Liver (tissue), 9 donors: Measurements from ENCODE around the gene ANK3. TPM values are rescaled to one million over a fixed set of nuclear protein-coding genes. Genes with fewer than 3 reads are reported as not detected.
A peak's percentile ranks its signal among the peaks of the same experiment; 100 is the strongest.

ENCODE experiments used
- DNase-seq: peaks from one replicate; pipeline ENCODE4 v3.0.0-alpha.2; 2017; ENCODE audit warnings: low spot score
- H3K27ac ChIP-seq, 2 donors: one replicate each; pipeline ENCODE4 v1.7.0; 2013; ENCODE audit warnings: inconsistent platforms in 2 of 2, low read length in 2 of 2, control low read depth in 1 of 2, low read depth in 1 of 2, mild to moderate bottlenecking in 1 of 2
- H3K27me3 ChIP-seq, 4 donors: one replicate each; pipeline versions ENCODE4 v1.6.1 to v1.7.0; 2013; ENCODE audit warnings: low read length in 3 of 4, inconsistent platforms in 1 of 4, mild to moderate bottlenecking in 1 of 4, moderate library complexity in 1 of 4; ENCODE audit not compliant: control insufficient read depth in 4 of 4, insufficient read depth in 4 of 4
- H3K36me3 ChIP-seq, 4 donors: one replicate each; pipeline versions ENCODE4 v1.6.1 to v1.7.0; 2013; ENCODE audit warnings: low read length in 3 of 4, mild to moderate bottlenecking in 3 of 4, low read depth in 1 of 4, moderate library complexity in 1 of 4; ENCODE audit not compliant: control insufficient read depth in 4 of 4, insufficient read depth in 3 of 4
- H3K4me1 ChIP-seq, 4 donors: one replicate each; pipeline versions ENCODE4 v1.6.1 to v1.7.0; 2013; ENCODE audit warnings: low read length in 3 of 4, mild to moderate bottlenecking in 3 of 4, moderate library complexity in 1 of 4; ENCODE audit not compliant: control insufficient read depth in 4 of 4, insufficient read depth in 4 of 4
- H3K4me3 ChIP-seq, 3 donors: one replicate each; pipeline versions ENCODE4 v1.6.1 to v1.7.0; 2013; ENCODE audit warnings: low read length in 3 of 3, control low read depth in 1 of 3, low read depth in 1 of 3, mild to moderate bottlenecking in 1 of 3
- H3K9ac ChIP-seq, 2 donors: one replicate each; pipeline ENCODE4 v1.7.0; 2013; ENCODE audit warnings: low read length in 2 of 2, mild to moderate bottlenecking in 2 of 2, moderate library complexity in 2 of 2, control low read depth in 1 of 2, low read depth in 1 of 2
- H3K9me3 ChIP-seq, 4 donors: one replicate each; pipeline versions ENCODE4 v1.6.1 to v1.7.0; 2013; ENCODE audit warnings: low read length in 3 of 4; ENCODE audit not compliant: control insufficient read depth in 4 of 4
- CTCF ChIP-seq: fragments of 150-350 bp; IDR thresholded peaks from 2 replicates; pipeline ENCODE4 v1.5.1; 2017; ENCODE audit warnings: improper control_type of control experiment, low read depth, low read length; ENCODE audit not compliant: missing input control
- EGR1 ChIP-seq, 2 donors: IDR thresholded peaks; 2 replicates each; pipeline ENCODE4 v1.6.1; 2016 to 2018; ENCODE audit warnings: antibody characterized with exemption in 2 of 2, low read depth in 2 of 2
- GABPA ChIP-seq, 2 donors: IDR thresholded peaks in 1 of 2; conservative IDR thresholded peaks in 1 of 2; 2 replicates each; pipeline ENCODE4 v1.6.1; 2016; ENCODE audit warnings: antibody characterized with exemption in 2 of 2, mild to moderate bottlenecking in 1 of 2, moderate library complexity in 1 of 2
- HNF4A ChIP-seq, 2 donors: conservative IDR thresholded peaks; 2 replicates each; pipeline ENCODE4 v1.6.1; 2016; ENCODE audit warnings: antibody characterized with exemption in 2 of 2, mild to moderate bottlenecking in 2 of 2
- HNF4G ChIP-seq: IDR thresholded peaks from 2 replicates; pipeline ENCODE4 v1.6.1; 2016; ENCODE audit warnings: antibody characterized with exemption
- MAX ChIP-seq: IDR thresholded peaks from 2 replicates; pipeline ENCODE4 v1.6.1; 2016; ENCODE audit warnings: antibody characterized with exemption
- RAD21 ChIP-seq, 2 donors: IDR thresholded peaks; 2 replicates each; pipeline ENCODE4 v1.6.1; 2016; ENCODE audit warnings: antibody characterized with exemption in 2 of 2, mild to moderate bottlenecking in 2 of 2
- REST ChIP-seq: IDR thresholded peaks from 2 replicates; pipeline ENCODE4 v1.6.1; 2016; ENCODE audit warnings: antibody characterized with exemption, mild to moderate bottlenecking
- RXRA ChIP-seq, 2 donors: IDR thresholded peaks; 2 replicates each; pipeline ENCODE4 v1.6.1; 2017 to 2018; ENCODE audit warnings: antibody characterized with exemption in 2 of 2, mild to moderate bottlenecking in 1 of 2
- SP1 ChIP-seq: IDR thresholded peaks from 2 replicates; pipeline ENCODE4 v1.6.1; 2018; ENCODE audit warnings: antibody characterized with exemption, mild to moderate bottlenecking
- TAF1 ChIP-seq: conservative IDR thresholded peaks from 2 replicates; pipeline ENCODE4 v1.6.1; 2016; ENCODE audit warnings: antibody characterized with exemption, mild to moderate bottlenecking
- WGBS: extraction: QIAGEN DNeasy Blood & Tissue Kit; methylation state at CpG from one replicate; pipeline ENCODE4 v1.1.7; 2013; 5-methylcytosine and 5-hydroxymethylcytosine counted together
- polyA plus RNA-seq, 2 donors: library from polyadenylated mRNA; stranded (reverse) in 1 of 2; unstranded in 1 of 2; fragments of 200-250 nt in 1 of 2; fragments of >200 nt in 1 of 2; fragmentation: Nextera tagmentation in 1 of 2; extraction: Ambion mirVana in 1 of 2; gene quantifications; one replicate each; pipeline versions ENCODE4 v1.2.1 to v1.2.3, GENCODE V29; 2013 to 2015
- total RNA-seq, 2 donors: library from RNA; depleted of rRNA; stranded (reverse); fragments of >200 nt; gene quantifications; one replicate each; pipeline ENCODE4 v1.2.3, GENCODE V29; 2014
- TF ChIP-seq, protein P1 (sequence below): IDR thresholded peaks from 2 replicates; pipeline ENCODE4 v1.6.1; 2016; ENCODE audit warnings: antibody characterized with exemption
- donor health status: healthy.
- donor health status: healthy.
- donor health status: healthy.
- donor health status: healthy.
- donor health status: healthy.

Gene ANK3
- total and polyA plus RNA-seq, 4 donors: 5.7 to 30.0 (median 9.7) TPM

DNA sequence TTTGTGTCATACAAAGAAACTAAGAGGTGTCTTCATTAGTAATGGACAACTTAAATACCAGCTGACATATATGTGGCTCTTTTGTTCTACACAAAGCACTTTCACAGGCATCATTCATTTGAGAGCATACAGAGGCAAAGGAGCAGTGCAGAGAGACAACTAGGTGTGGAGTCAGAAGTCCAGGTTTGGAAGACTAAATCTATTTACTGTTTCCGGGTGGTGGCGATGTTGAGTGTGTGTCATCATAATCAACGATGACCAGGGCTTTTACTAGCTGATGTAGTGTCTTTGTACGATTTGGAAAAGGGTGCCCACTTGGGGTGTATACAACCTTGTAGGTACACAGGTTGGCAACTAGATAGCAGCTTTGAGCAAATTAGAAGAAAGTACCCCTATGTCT is 287.9 kb downstream of the ANK3 start:
- H3K27ac ChIP-seq: no peak overlapping the region

GRCh38 chr10:60099998-60100747 is 289.5 kb downstream of the ANK3 start:
- Histone ChIP-seq H3K36me3 (no peaks in the 10 kb centered on the region), H3K4me3 (no peak overlapping the region), H3K9ac (no peak overlapping the region), H3K27me3 (no peaks in the 10 kb centered on the region), H3K4me1 (peaks cover 8 to 37% (median 30%) of the 10 kb centered on the region in 4 donors), H3K27ac (peak overlapping the region in 1 of 2 donors; percentile 8), H3K9me3 (no peaks in the 10 kb centered on the region)
- TF ChIP-seq, protein P1, sequence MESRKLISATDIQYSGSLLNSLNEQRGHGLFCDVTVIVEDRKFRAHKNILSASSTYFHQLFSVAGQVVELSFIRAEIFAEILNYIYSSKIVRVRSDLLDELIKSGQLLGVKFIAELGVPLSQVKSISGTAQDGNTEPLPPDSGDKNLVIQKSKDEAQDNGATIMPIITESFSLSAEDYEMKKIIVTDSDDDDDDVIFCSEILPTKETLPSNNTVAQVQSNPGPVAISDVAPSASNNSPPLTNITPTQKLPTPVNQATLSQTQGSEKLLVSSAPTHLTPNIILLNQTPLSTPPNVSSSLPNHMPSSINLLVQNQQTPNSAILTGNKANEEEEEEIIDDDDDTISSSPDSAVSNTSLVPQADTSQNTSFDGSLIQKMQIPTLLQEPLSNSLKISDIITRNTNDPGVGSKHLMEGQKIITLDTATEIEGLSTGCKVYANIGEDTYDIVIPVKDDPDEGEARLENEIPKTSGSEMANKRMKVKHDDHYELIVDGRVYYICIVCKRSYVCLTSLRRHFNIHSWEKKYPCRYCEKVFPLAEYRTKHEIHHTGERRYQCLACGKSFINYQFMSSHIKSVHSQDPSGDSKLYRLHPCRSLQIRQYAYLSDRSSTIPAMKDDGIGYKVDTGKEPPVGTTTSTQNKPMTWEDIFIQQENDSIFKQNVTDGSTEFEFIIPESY: no peak
- TF ChIP-seq RAD21 (IDR thresholded peaks at IDR 0.05) (peak; percentile 83 to 86), SP1 (no peak), CTCF (peak; percentile 71), EGR1 (IDR thresholded peaks at IDR 0.05; ENCODE audit: low read depth in 2 of 2) (no peak), HNF4A (conservative IDR thresholded peaks at IDR 0.05) (peak in 1 of 2 donors; percentile 11)
- 66% methylated on average over 2 of the region's 2 CpGs for WGBS
- no peak for DNase-seq

More for the DNA sequence above, 287.9 kb downstream of the ANK3 start:
- H3K9me3 ChIP-seq: no peaks in the 10 kb centered on the region
- no peaks in the 10 kb centered on the region for H3K27me3 ChIP-seq
- 37% methylated on average over 4 of the region's 4 CpGs for WGBS
- no peaks in the 10 kb centered on the region for H3K36me3 ChIP-seq
- peaks cover 5 to 34% (median 23%) of the 10 kb centered on the region in 4 donors for H3K4me1 ChIP-seq
- DNase-seq: no peak
- no peak overlapping the region for H3K4me3 ChIP-seq
- TF ChIP-seq RAD21 (IDR thresholded peaks at IDR 0.05) (no peak), HNF4A (conservative IDR thresholded peaks at IDR 0.05) (peak in 1 of 2 donors; percentile 21)
- H3K9ac ChIP-seq: no peak overlapping the region

- peak overlapping the region in 1 of 2 donors; percentile 24 for H3K27ac ChIP-seq
- no peak overlapping the region for H3K4me3 ChIP-seq
- no peaks in the 10 kb centered on the region for H3K36me3 ChIP-seq
- WGBS: 40% methylated on average over 4 of the region's 4 CpGs
- no peaks in the 10 kb centered on the region for H3K27me3 ChIP-seq
- no peaks in the 10 kb centered on the region for H3K9me3 ChIP-seq
- no peak overlapping the region for H3K9ac ChIP-seq
- DNase-seq: no peak
- H3K4me1 ChIP-seq: peaks cover 8 to 37% (median 30%) of the 10 kb centered on the region in 4 donors
- TF ChIP-seq RXRA (IDR thresholded peaks at IDR 0.05): peak; percentile 45 to 65
- TF ChIP-seq TAF1: no peak
- no peak for TF ChIP-seq RAD21 (IDR thresholded peaks at IDR 0.05)
- peak; percentile 91 for TF ChIP-seq HNF4G
- no peak for TF ChIP-seq EGR1 (IDR thresholded peaks at IDR 0.05; ENCODE audit: low read depth in 2 of 2)
- no peak for TF ChIP-seq GABPA (IDR thresholded peaks at IDR 0.05 in 1 of 2, conservative IDR thresholded peaks at IDR 0.05 in 1 of 2)
- TF ChIP-seq CTCF: peak; percentile 11
- TF ChIP-seq SP1: peak; percentile 74
- peak; percentile 56 for TF ChIP-seq MAX
- TF ChIP-seq REST: peak; percentile 11
Observed at GRCh38 chr10:60098677-60099601, 290.7 kb downstream of the ANK3 start.
